ENCODE measurements around the gene HEXD. TPM values are rescaled to one million over a fixed set of nuclear protein-coding genes. Genes with fewer than 3 reads are reported as not detected.
"Not testable (repeated sequence)": the region's sequence is repeated elsewhere in the genome, so short reads cannot be mapped to it uniquely, and the experiment has no call there.

HEXD gene
- total RNA-seq, 4 donors from 2014 or later = 10.6 to 42.0 (median 12.9) TPM

DNA sequence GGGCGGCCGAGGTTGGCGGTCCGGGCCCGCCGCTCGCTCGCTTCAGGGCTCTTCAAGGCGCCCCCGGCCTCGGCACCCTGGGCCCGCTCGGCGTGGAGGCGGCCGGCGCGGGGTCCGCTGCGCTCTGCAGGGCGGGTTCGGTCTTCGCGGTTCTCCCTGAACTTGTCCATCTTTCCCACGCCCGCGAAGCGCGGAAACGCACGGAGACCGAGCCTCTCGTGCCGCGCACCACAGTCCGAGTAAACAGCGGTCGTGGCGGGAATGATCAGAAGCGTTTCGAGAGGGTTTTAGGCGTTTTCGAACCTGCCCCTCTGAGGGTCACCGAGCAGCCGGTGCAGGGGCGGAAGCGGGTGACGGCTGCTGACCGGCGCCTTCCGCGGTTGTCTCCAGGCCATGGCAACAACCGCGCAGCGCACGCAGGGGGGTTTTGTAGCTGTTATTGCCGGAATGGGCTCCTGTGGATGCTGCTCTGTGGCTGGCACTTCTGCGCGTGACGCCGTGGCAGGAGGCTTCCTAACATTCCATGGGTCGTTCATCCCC is 40.8 kb downstream of the HEXD start:
- no peak for TF ChIP-seq POLR2A (IDR thresholded peaks at IDR 0.05)
- TF ChIP-seq, protein P1, sequence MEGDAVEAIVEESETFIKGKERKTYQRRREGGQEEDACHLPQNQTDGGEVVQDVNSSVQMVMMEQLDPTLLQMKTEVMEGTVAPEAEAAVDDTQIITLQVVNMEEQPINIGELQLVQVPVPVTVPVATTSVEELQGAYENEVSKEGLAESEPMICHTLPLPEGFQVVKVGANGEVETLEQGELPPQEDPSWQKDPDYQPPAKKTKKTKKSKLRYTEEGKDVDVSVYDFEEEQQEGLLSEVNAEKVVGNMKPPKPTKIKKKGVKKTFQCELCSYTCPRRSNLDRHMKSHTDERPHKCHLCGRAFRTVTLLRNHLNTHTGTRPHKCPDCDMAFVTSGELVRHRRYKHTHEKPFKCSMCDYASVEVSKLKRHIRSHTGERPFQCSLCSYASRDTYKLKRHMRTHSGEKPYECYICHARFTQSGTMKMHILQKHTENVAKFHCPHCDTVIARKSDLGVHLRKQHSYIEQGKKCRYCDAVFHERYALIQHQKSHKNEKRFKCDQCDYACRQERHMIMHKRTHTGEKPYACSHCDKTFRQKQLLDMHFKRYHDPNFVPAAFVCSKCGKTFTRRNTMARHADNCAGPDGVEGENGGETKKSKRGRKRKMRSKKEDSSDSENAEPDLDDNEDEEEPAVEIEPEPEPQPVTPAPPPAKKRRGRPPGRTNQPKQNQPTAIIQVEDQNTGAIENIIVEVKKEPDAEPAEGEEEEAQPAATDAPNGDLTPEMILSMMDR (IDR thresholded peaks at IDR 0.05) = no peak
- peaks cover 5 to 65% (median 14%) of the 10 kb centered on the region in 3 donors for H3K4me1 ChIP-seq
- WGBS, 2 donors = 0 to 2% methylated on average over 4 to 13 of the region's 62 CpGs
- no peak for DNase-seq
- peak overlapping the region; percentile 66 to 98 (median 85) for H3K4me3 ChIP-seq
- no peaks in the 10 kb centered on the region for H3K27me3 ChIP-seq
- H3K36me3 ChIP-seq = peaks cover 6 to 42% (median 6%) of the 10 kb centered on the region in 3 donors
- intact Hi-C loops (cut with DNase I) = no loop called here
- peak overlapping the region; percentile 96 to 100 (median 100) for H3K27ac ChIP-seq
- H3K9me3 ChIP-seq = no peaks in the 10 kb centered on the region

GRCh38 chr17:82459936-82460335 is 41.8 kb downstream of the HEXD start:
- WGBS, 2 donors = 92% methylated on average over 9 of the region's 9 CpGs
- peaks cover 5 to 68% (median 14%) of the 10 kb centered on the region in 3 donors for H3K4me1 ChIP-seq
- H3K27me3 ChIP-seq; H3K27ac ChIP-seq; H3K9me3 ChIP-seq; intact Hi-C loops (cut with DNase I); H3K4me3 ChIP-seq; DNase-seq: not testable (repeated sequence)
- peaks cover 6 to 51% (median 14%) of the 10 kb centered on the region in 3 donors for H3K36me3 ChIP-seq

DNA sequence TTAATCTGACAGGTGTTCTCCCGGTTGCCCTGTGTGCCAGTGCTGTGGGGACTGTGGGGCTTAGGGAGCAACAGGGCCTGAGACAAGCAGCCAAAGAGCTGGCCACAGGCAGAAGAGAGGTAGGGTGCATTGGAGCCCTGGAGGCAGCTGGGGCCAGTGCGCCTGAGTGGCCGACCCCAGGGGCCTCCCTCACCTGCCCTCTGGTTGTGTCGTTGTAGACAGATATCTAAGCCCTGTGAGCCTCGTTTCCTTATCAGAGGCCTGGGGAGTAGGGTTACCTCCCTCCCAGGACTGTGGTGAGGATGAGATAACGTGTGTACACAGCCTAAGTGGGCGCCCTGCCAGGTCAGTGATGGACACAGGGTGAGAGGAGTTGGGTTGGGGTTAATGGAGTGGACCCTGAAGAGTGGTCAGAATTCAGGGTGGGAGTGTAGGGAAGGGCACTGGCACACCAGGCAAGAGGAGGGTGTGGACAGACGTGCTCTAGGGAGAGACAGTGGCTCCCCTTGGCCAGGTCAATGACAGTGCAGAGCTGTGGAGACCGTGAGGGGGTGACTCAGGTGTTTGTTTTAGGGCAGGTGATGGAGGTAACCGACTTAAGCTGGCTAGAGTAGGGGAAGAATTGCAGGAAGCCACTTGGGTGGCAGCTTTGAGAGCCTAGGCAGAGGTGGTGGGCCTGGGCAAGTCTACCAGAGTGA is 43.8 kb downstream of the HEXD start:
- no peak overlapping the region for H3K27ac ChIP-seq
- H3K27me3 ChIP-seq = no peaks in the 10 kb centered on the region
- TF ChIP-seq, protein P1 (IDR thresholded peaks at IDR 0.05) = no peak
- TF ChIP-seq POLR2A (IDR thresholded peaks at IDR 0.05) = no peak
- no peak for DNase-seq
- H3K4me3 ChIP-seq = no peak overlapping the region
- H3K36me3 ChIP-seq = peaks cover 12 to 72% (median 14%) of the 10 kb centered on the region in 3 donors
- no peaks in the 10 kb centered on the region for H3K9me3 ChIP-seq
- WGBS, 2 donors = 60 to 82% methylated on average over 8 to 10 of the region's 10 CpGs
- H3K4me1 ChIP-seq = peaks cover 5 to 61% (median 13%) of the 10 kb centered on the region in 3 donors
- intact Hi-C loops (cut with DNase I) = no loop called here

- DNase-seq = no peak
- Histone ChIP-seq H3K4me3 (no peak overlapping the region), H3K36me3 (peaks cover 12 to 86% (median 14%) of the 10 kb centered on the region in 3 donors), H3K4me1 (peaks cover 0 to 51% (median 5%) of the 10 kb centered on the region in 3 donors), H3K9me3 (no peaks in the 10 kb centered on the region), H3K27me3 (no peaks in the 10 kb centered on the region), H3K27ac (peak overlapping the region in 2 of 4 donors; percentile 29 to 33)
- intact Hi-C loops (cut with DNase I) = no loop called here
- WGBS, 2 donors = 70 to 95% methylated on average over 5 to 6 of the region's 6 CpGs
- no peak for TF ChIP-seq POLR2A (IDR thresholded peaks at IDR 0.05)
- TF ChIP-seq, protein P1 (IDR thresholded peaks at IDR 0.05) = no peak
These were observed 45.2 kb downstream of the HEXD start for GRCh38 chr17:82463391-82463790.

DNA sequence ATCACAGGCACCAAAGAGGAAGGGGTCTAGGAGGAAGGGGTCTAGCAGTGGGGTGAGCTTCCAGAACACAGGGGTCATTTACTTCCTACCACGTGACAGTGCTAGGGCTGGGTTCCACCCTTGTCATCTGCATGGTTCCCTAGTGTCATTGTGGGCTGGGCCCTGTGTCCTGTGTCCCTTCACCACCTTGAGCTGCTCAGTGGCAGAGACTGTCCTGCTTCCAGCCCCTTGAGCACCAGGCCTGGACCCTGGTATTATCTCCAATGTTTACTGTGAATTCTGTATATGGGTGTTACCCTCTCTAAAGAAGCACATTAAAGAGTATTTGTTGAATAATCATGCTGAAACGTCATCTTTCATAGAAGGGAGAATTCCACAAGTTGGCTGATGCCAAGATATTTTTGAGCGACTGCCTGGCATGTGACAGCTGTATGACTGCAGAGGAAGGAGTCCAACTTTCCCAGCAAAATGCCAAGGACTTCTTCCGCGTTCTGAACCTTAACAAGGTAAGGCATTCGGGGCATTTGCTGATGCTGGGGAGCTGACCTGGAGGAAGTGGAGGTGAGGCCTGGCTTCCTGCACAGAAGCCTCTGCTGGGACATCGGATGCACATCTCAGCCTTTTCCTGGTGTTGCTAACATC is 45.9 kb downstream of the HEXD start:
- H3K36me3 ChIP-seq = peaks cover 12 to 93% (median 19%) of the 10 kb centered on the region in 3 donors
- intact Hi-C loops (cut with DNase I) = no loop called here
- H3K4me3 ChIP-seq = no peak overlapping the region
- no peak for DNase-seq
- 68 to 70% methylated on average over 6 to 7 of the region's 7 CpGs for WGBS, 2 donors
- H3K27ac ChIP-seq = peak overlapping the region in 2 of 4 donors; percentile 29 to 33
- no peaks in the 10 kb centered on the region for H3K27me3 ChIP-seq
- no peaks in the 10 kb centered on the region for H3K9me3 ChIP-seq
- TF ChIP-seq POLR2A (IDR thresholded peaks at IDR 0.05) = no peak
- TF ChIP-seq, protein P1 (IDR thresholded peaks at IDR 0.05) = no peak
- peaks cover 0 to 49% (median 5%) of the 10 kb centered on the region in 3 donors for H3K4me1 ChIP-seq

Data from esophagus squamous epithelium (tissue), 5 donors.